Stimulated activated CD4-positive, alpha-beta T cell treated with anti-CD3 and anti-CD28 coated beads, Interleukin-2, amount 100 ng/mL, for 4 hours (primary cell): ENCODE data around the gene NHLRC1.
"Not testable (repeated sequence)": the region's sequence is repeated elsewhere in the genome, so short reads cannot be mapped to it uniquely, and the experiment has no call there.

Experiments used
- DNase-seq: peaks from one replicate; pipeline ENCODE4 v3.0.0-alpha.2; 2020; ENCODE audit warnings: low read depth

NHLRC1 gene

DNA sequence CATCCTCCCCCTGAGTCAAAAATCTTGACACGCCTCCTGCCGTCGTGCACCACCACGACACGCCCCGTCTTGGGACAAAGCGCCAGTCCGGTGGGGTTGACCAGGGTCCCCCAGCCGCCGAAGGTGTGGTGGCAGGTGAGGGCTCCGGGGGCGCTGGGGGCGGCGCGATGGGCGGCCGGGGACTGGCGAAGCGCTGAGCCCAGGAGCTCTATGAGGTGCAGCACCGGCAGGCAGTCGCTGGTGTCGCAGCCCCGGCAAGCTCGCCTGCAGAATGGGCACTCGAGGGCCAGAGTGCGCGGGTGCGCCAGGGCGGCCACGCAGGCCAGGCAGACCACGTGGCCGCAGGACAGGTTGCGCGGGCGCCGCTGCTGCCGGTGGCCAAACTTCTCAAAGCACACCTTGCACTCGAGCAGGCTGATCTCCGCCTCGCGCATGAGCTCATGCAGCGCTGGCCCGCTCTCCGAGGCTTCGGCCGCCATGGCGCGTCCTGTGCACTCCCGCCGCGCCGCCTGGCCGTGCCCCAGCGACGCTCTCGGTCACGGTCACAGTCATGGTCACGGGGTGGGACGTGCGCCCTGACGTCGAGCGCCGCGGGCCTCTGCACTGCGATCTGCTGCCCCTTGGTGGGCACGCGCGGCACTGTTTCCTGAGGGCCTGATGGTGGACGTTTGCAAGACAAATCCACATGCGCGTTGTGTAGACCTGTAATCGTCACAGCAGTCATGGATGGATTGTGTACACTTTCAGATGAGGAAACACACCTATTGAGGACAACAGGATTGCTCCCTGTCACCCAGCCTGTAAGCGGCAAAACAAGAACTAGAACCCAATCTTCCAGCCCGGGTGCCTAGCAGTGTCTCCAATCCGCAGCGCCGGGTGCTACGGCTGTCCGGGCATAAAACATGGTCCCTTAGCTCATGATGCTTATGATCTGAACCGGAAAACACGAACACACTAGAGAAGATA is at the start of gene NHLRC1:
TSS of gene NHLRC1 (minus strand) at position 550 of the 966 bp plus-strand sequence. CDS start at position 479, 71 bp downstream.
- peak; percentile 49 for DNase-seq

GRCh38 chr6:18171871-18172270 is 49.4 kb upstream of the NHLRC1 start:
- DNase-seq = no peak

GRCh38 chr6:18168264-18168663 is 45.8 kb upstream of the NHLRC1 start:
- DNase-seq = no peak

DNA sequence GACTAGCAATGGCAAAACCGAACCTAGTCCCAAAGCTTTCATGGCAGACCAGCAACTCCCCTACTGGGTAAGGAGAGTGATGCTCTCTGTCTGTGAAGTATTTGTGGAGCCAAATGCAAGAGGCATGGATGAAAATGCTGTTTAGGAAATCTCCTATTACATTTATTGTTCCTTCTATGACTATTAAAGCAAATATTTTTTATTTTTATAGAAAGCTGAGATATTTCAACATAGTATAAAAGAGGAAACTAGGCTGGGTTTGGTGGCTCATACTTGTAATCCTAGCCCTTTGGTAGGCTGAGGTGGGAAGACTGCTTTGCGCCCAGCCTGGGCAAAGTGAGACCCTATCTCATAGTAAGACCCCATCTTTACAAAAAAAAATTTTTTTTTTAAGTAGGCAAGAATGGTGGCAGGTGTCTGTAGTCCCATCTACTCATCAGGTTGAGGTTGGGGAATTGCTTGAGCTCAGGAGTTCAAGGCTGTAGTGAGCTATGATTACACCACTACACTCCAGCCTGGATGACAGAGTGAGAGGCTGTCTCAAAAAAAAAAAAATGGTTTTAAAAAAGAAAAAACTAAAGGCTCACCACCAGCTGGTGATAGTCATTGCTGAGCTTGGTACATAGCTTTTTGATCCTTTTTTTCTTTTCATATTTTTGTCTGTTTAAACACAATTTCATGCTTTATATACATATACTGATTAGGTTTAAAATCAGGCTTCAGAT is 44.0 kb upstream of the NHLRC1 start:
- no peak for DNase-seq

GRCh38 chr6:18165751-18166150 is 43.3 kb upstream of the NHLRC1 start:
- DNase-seq = no peak

- no peak for DNase-seq
Observed at GRCh38 chr6:18162401-18162800, 39.9 kb upstream of the NHLRC1 start.

GRCh38 chr6:18161431-18161830 is 39.0 kb upstream of the NHLRC1 start:
- no peak for DNase-seq

GRCh38 chr6:18160911-18161310 is 38.4 kb upstream of the NHLRC1 start:
- DNase-seq = no peak

- DNase-seq = peak; percentile 16
Observed at GRCh38 chr6:18155864-18156421, 33.5 kb upstream of the NHLRC1 start.

DNA sequence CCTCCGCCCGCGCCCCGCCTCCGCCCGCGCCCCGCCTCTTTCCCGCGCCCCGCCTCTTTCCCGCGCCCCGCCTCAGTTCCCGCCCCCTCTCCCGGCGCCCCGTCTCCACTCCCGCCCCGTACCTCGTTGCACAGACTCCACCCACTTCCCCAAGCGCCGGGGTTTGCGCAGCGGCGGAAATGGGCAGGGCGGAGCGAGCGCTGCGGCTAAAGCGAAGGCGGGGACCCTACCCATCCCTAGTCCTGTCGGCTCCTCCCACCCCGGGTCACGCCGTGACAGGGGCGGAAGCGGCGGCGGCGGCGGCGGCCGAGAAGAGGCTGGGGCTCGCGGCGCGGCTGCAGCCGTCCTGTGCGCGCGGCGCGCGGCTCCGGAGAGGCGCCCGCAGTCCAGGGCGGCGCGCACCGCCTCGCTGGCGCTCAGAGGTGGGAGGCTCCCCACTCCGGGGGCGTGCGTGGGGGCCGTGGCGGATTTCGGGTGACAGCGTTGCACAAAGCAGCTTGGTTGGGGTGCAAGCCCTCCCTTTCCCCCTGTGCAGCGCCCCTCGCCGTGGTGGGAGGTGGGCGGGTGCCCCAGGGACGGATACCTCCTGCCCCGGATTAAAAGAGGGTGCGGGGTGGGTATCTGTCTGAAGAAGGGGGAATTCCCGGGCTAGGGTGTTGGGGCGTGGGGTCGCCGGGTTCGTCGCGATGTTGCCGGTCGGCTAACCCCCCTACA is 32.8 kb upstream of the NHLRC1 start, which contains the start of gene KDM1B:
TSS of gene KDM1B (plus strand) at position 273 of the 714 bp plus-strand sequence. CDS start 4,474 bp downstream, outside the sequence.
- DNase-seq = peak; percentile 98

GRCh38 chr6:18154507-18155149 is 32.2 kb upstream of the NHLRC1 start, which contains the start of gene TPMT:
Gene TPMT, minus strand, starts transcription at chr6:18155077. Its CDS starts 5,950 bp downstream, at chr6:18149127.
- no peak for DNase-seq

- no peak for DNase-seq
Observed at GRCh38 chr6:18153311-18153703, 30.8 kb upstream of the NHLRC1 start.

- DNase-seq = no peak
Observed at GRCh38 chr6:18151801-18152200, 29.3 kb upstream of the NHLRC1 start.

GRCh38 chr6:18151391-18151790 is 28.9 kb upstream of the NHLRC1 start:
- not testable (repeated sequence) for DNase-seq

DNA sequence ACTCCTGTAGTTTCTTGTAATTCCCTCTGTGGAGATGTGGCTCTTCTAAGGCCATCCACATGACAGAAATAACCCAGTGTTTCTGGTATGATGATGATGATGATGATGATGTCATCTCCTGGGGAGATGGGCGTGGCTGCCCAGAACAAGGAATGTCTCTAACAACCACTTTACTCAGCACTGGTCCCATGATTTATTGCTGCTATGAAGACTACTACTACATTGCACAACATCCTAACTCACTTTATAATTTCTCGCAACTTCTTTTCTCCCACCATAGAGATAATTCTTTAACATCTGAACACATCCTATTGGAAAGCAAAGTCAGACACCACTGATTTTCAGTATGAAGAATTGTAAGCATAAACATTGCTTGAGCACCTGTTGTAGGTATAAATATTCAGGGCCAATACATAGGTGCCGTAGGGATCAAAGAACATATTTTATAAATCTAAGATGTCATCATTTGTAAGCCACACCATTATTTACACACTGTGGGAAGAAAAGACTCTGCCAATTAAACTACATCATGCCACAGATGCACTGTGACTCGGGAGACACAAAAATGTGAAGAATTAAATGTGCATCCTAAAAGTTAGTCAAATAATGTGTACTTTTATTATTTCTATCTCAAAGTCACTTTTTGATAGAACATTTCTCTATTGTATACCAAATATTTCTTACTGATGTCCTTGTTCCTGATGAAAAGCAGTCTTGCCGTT is 26.0 kb upstream of the NHLRC1 start:
- DNase-seq = no peak

DNA sequence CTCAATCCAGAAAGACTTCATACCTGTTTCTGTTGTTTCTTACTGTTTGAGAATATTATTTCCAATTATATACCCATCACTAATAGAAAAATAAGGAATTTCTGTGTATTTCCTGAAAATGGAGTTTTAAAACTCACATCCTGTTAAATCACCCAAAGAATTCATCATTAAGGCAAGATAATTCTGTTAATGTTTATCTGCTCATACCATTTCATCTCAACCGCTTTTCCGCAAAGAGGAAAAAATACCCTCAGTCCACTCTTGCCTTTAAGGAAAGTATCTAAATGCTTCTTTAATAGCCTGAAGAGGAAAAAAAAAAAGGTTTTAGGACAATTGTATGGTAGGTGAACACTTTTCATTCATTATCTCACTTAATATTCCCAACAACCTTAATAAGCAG is 25.1 kb upstream of the NHLRC1 start:
- no peak for DNase-seq

GRCh38 chr6:18147160-18147559 is 24.7 kb upstream of the NHLRC1 start:
- no peak for DNase-seq

GRCh38 chr6:18142591-18142861 is 20.0 kb upstream of the NHLRC1 start:
- DNase-seq = no peak

GRCh38 chr6:18141805-18142590 is 19.5 kb upstream of the NHLRC1 start:
- DNase-seq = no peak
